ENCODE results near the gene LGALS14.

LGALS14 gene

DNA sequence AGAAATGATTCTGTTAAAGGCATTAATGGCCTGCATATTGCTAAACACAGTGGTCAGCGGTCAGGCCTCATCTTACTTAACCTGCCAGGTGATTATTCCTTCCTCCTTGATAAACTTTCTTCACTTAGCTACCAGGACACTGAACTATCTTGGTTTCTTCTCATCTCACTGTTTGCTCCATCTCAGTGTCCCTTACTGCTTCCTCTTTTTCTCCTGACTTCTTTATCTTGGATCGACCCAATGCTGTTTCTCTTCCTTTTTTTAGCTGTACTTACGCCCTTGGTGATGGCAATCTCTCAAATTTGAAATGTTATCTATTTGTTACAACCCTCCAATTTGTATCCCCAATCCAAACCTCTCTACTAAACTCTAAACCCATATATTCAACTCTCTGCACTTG, 41.4 kb downstream of the LGALS14 start:
- TF ChIP-seq, protein P1, sequence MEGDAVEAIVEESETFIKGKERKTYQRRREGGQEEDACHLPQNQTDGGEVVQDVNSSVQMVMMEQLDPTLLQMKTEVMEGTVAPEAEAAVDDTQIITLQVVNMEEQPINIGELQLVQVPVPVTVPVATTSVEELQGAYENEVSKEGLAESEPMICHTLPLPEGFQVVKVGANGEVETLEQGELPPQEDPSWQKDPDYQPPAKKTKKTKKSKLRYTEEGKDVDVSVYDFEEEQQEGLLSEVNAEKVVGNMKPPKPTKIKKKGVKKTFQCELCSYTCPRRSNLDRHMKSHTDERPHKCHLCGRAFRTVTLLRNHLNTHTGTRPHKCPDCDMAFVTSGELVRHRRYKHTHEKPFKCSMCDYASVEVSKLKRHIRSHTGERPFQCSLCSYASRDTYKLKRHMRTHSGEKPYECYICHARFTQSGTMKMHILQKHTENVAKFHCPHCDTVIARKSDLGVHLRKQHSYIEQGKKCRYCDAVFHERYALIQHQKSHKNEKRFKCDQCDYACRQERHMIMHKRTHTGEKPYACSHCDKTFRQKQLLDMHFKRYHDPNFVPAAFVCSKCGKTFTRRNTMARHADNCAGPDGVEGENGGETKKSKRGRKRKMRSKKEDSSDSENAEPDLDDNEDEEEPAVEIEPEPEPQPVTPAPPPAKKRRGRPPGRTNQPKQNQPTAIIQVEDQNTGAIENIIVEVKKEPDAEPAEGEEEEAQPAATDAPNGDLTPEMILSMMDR (IDR thresholded peaks at IDR 0.05; ENCODE audit: insufficient read depth, low read depth, low read length, missing control alignments): no peak
- H3K4me3 ChIP-seq (ENCODE audit: low read length): no peak overlapping the region
- DNase-seq (ENCODE audit: low read depth): no peak

DNA sequence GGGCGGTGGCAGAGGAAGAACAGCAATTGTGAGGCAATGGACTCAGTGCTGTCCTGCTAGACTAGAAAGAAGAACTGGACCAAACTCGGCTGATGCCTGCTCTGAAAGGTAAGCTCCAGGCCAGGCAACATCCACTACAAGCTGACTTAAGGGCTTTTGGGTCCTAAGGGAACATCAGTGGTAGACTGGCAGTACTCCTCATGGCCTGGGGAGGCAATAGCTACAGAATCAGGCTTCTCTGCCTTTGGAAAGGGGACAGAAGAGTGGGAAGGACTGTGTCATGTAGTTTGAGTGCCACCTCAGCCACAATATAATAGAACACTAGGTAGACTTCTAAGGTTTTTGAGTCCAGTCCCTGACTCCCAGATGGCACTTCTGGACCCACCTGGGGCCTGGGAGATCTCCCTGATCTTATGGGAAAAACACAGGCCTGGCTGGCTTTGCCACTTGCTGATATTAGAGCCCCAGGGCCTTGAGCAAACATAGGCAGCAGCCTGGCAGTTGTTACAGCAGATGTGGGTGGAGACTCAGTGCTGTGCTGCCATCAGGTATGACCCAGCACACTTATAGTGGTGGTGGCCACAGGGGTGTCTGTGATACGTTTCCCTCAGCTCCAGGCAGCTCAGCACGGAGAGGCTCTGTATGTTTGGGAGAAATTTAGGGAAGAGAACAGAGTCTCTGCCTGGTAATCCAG, 42.7 kb downstream of the LGALS14 start:
- no peak overlapping the region for H3K4me3 ChIP-seq (ENCODE audit: low read length)
- DNase-seq (ENCODE audit: low read depth): no peak
- TF ChIP-seq, protein P1 (IDR thresholded peaks at IDR 0.05; ENCODE audit: insufficient read depth, low read depth, low read length, missing control alignments): no peak

DNA sequence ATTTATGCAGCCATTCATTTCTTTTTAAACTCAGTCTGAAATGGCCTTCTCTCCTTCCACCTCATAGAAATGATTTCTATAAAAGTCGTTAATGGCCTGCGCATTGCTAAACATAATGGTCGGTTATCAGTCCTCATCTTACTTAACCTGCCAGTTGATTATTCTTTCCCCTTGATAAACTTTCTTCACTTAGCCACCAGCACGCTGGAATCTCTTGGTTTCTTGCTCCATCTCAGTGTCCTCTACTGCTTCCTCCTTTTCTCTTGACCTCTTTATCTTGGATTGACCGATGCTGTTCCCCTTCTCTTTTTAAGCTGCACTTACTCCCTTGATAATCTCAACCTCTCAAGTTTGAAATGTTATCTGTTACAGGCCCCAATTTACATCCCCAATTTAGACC, 45.7 kb downstream of the LGALS14 start:
- no peak for DNase-seq (ENCODE audit: low read depth)
- no peak overlapping the region for H3K4me3 ChIP-seq (ENCODE audit: low read length)
- TF ChIP-seq, protein P1 (IDR thresholded peaks at IDR 0.05; ENCODE audit: insufficient read depth, low read depth, low read length, missing control alignments): no peak

DNA sequence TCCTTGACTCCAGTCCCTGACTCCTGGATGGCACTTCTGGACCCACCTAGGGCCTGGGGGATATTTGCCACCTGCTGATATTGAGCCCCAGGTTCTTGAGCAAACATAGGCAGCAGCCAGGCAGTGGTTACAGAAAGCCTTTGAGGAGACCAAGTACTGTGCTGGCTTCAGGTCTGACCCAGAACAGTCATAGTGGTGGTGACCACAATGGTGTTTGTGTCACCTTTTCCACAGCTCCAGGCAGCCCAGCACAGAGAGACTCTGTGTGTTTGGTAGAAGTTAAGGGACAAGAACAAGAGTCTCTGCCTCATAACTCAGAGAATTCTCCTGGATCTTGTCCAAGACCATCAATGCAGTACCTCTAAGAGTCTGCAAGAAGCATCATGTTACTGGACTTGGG, 48.1 kb downstream of the LGALS14 start:
- TF ChIP-seq, protein P1 (IDR thresholded peaks at IDR 0.05; ENCODE audit: insufficient read depth, low read depth, low read length, missing control alignments): no peak

DNA sequence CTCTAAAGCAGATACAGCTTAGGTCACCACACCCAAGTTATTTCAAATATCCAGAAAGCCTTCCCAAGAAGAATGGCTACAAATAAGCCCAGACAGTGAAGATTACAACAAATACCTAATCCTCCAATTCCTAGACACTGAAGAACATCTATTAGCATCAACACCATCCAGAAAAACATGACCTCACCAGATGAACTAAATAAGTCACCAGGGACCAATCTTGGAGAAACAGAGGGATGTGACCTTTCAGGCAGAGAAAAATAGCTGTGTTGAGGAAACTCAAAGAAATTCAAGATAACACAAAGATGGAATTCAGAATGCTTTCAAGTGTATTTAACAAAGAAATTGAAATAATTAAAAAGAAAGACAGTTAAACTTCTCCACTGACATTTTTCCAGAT, 48.5 kb downstream of the LGALS14 start:
- no peak overlapping the region for H3K4me3 ChIP-seq (ENCODE audit: low read length)
- TF ChIP-seq, protein P1 (IDR thresholded peaks at IDR 0.05; ENCODE audit: insufficient read depth, low read depth, low read length, missing control alignments): no peak
- no peak for DNase-seq (ENCODE audit: low read depth)

More for the DNA sequence above, 48.1 kb downstream of the LGALS14 start:
- no peak overlapping the region for H3K4me3 ChIP-seq (ENCODE audit: low read length)
- no peak for DNase-seq (ENCODE audit: low read depth)

DNA sequence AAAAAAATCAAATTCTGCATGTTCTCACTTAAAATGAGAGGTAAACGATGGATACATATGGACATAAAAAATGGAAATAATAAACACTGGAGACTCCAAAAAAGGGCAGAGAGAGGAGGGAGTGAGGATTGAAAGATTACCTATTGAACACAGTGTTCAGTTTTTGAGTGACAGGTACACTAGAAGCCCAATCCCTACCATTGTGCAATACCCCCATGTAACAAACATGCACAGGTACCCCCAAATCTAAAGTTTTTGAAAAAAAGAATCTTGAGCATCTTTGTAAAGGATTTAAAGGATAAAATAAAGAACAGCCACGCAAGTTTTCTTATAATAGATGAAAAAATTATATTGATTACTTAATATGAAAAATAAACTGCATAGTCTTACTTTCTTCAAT, 50.3 kb downstream of the LGALS14 start:
- no peak overlapping the region for H3K4me3 ChIP-seq (ENCODE audit: low read length)
- no peak for DNase-seq (ENCODE audit: low read depth)
- TF ChIP-seq, protein P1 (IDR thresholded peaks at IDR 0.05; ENCODE audit: insufficient read depth, low read depth, low read length, missing control alignments): no peak

DNA sequence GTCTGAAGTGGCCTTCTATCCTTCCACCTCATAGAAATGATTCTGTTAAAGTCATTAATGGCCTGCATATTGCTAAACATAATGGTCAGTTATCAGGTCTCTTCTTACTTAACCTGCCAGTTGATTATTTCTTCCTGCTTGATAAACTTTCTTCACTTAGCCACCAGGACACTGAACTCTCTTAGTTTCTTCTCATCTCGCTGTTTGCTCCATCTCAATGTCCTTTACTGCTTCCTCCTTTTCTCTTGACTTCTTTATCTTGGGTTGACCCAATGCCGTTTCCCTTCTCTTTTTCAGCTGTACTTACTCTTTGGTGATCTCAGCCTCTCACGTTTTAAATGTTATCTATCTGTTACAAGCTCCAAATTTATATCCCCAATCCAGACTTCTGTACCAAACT, 50.7 kb downstream of the LGALS14 start:
- no peak for DNase-seq (ENCODE audit: low read depth)
- H3K4me3 ChIP-seq (ENCODE audit: low read length): no peak overlapping the region
- TF ChIP-seq, protein P1 (IDR thresholded peaks at IDR 0.05; ENCODE audit: insufficient read depth, low read depth, low read length, missing control alignments): no peak
